Memory B cell (primary cell): Measurements from ENCODE around the gene XKR8.
"Not testable (repeated sequence)": the region's sequence is repeated elsewhere in the genome, so short reads cannot be mapped to it uniquely, and the experiment has no call there.

Source experiments
- ATAC-seq: fragments of 150-1000 bp; cut with Tn5 transposase; 2 replicates; pipeline ENCODE4 v1.10.0; 2021; ENCODE audit warnings: low read depth, mild to moderate bottlenecking, moderate library complexity
- DNase-seq, 2 donors: peaks; one replicate each; pipeline ENCODE4 v3.0.0; 2022; ENCODE audit warnings: low spot score in 2 of 2
- H3K27ac Mint-ChIP-seq: one replicate; pipeline ENCODE4 v1.8.0; 2022; ENCODE audit warnings: mild to moderate bottlenecking, moderate library complexity, mixed read lengths
- H3K27me3 Mint-ChIP-seq: one replicate; pipeline ENCODE4 v1.8.0; 2022; ENCODE audit warnings: mixed read lengths
- H3K36me3 Mint-ChIP-seq: one replicate; pipeline ENCODE4 v1.8.0; 2022; ENCODE audit warnings: mild to moderate bottlenecking, mixed read lengths
- H3K4me1 Mint-ChIP-seq: one replicate; pipeline ENCODE4 v1.8.0; 2022; ENCODE audit warnings: mixed read lengths
- H3K4me3 Mint-ChIP-seq: one replicate; pipeline ENCODE4 v1.8.0; 2022; ENCODE audit warnings: mild to moderate bottlenecking, moderate library complexity, mixed read lengths
- H3K9me3 Mint-ChIP-seq: one replicate; pipeline ENCODE4 v1.8.0; 2022; ENCODE audit warnings: mixed read lengths

XKR8 gene

DNA sequence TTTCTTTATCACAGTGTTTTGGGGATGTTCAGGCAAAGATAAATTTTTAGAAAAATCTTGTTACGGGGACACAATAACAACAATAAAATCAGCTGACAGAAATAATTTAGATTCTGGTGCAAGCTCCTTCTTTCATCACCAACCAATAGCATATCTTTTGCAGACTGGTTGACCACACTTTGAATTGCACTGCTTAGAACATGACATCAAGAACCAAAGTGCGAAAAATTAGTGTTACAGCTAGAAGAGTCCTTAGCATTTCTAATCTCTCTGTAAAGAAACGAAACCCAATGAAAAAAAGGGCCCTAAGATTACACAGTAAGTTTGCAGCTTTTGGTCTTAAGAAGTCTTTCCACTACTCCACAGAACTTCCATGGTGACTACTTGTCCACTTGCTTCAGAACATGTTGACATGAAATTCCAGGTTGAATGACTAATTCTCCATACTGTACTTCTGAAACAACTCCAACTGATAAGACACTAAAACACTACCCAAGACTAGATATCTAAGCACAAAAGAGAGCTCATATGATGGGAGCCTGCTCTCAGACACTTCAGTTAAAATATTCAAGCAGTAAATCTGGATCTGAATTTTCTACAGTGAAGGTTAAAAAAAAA is 31.3 kb downstream of the XKR8 start:
- H3K27me3 Mint-ChIP-seq, result no peaks in the 10 kb centered on the region

GRCh38 chr1:27992276-27992675 is 32.5 kb downstream of the XKR8 start:
- H3K4me3 Mint-ChIP-seq, result no peak overlapping the region

More for the DNA sequence above, 31.3 kb downstream of the XKR8 start:
- ATAC-seq, result no peak
- H3K4me3 Mint-ChIP-seq, result no peak overlapping the region
- H3K4me1 Mint-ChIP-seq, result no peaks in the 10 kb centered on the region
- no peak for DNase-seq
- H3K27ac Mint-ChIP-seq, result no peak overlapping the region
- no peaks in the 10 kb centered on the region for H3K9me3 Mint-ChIP-seq
- peaks cover 28% of the 10 kb centered on the region for H3K36me3 Mint-ChIP-seq

DNA sequence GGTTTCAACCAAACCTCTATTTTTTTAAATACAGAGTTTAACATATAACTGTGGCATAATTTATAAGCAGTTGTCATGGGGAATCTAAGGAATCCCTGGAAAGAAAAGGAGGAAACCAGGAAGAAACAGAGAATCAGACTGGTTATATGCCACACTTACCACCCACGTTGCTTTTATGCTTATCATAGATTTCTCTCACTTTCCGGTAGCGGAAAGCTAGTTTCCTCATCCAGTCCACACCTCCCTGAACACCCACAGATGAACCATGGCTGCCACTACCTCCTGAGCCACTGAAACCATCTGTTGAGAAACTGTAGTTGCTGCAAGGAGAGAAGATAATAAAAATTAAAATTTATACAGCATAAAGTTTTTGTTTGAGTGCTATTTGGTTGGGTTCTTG is 33.5 kb downstream of the XKR8 start:
- Mint-ChIP-seq H3K36me3 (peaks cover 36% of the 10 kb centered on the region), H3K27ac (no peak overlapping the region), H3K4me1 (no peaks in the 10 kb centered on the region), H3K9me3 (no peaks in the 10 kb centered on the region), H3K27me3 (no peaks in the 10 kb centered on the region), H3K4me3 (no peak overlapping the region)
- DNase-seq, result no peak
- ATAC-seq, result no peak

More at GRCh38 chr1:27992276-27992675, 32.5 kb downstream of the XKR8 start:
- Mint-ChIP-seq H3K27ac (peak overlapping the region; percentile 68), H3K9me3 (no peaks in the 10 kb centered on the region), H3K4me1 (no peaks in the 10 kb centered on the region), H3K36me3 (peaks cover 33% of the 10 kb centered on the region), H3K27me3 (no peaks in the 10 kb centered on the region)
- DNase-seq, result no peak
- peak; percentile 66 for ATAC-seq

- H3K27ac Mint-ChIP-seq, result no peak overlapping the region
Observed at GRCh38 chr1:27994060-27994459, 34.3 kb downstream of the XKR8 start.

GRCh38 chr1:27994526-27994925 is 34.8 kb downstream of the XKR8 start:
- peaks cover 33% of the 10 kb centered on the region for H3K36me3 Mint-ChIP-seq
- ATAC-seq, result not testable (repeated sequence)

More at GRCh38 chr1:27994060-27994459, 34.3 kb downstream of the XKR8 start:
- H3K27me3 Mint-ChIP-seq, result no peaks in the 10 kb centered on the region
- H3K36me3 Mint-ChIP-seq, result peaks cover 35% of the 10 kb centered on the region
- ATAC-seq (no peak), DNase-seq (no peak)
- H3K9me3 Mint-ChIP-seq, result no peaks in the 10 kb centered on the region
- H3K4me3 Mint-ChIP-seq, result no peak overlapping the region
- no peaks in the 10 kb centered on the region for H3K4me1 Mint-ChIP-seq

DNA sequence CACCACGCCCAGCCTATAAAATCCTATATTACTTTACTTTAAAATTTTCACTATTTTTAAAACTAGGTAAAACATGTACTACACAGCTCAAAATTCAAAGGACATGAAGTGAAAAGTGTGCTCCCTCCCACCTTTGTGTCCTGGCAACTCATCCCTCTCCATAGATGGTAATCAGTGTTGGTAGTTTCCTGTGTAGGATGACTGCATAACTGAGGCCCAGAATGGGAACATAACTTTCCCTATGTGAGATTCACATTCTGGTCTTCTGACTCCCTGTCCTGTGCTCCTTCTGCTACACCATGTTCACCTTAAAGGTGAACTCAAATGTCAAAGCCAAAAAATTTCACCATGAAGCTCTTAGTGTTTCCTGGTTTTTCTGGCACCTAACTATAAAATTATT is 39.3 kb downstream of the XKR8 start:
- H3K36me3 Mint-ChIP-seq, result peaks cover 25% of the 10 kb centered on the region
- no peak overlapping the region for H3K4me3 Mint-ChIP-seq
- no peak for ATAC-seq
- H3K9me3 Mint-ChIP-seq, result no peaks in the 10 kb centered on the region
- no peak for DNase-seq
- no peak overlapping the region for H3K27ac Mint-ChIP-seq
- H3K4me1 Mint-ChIP-seq, result no peaks in the 10 kb centered on the region
- no peaks in the 10 kb centered on the region for H3K27me3 Mint-ChIP-seq

More at GRCh38 chr1:27994526-27994925, 34.8 kb downstream of the XKR8 start:
- not testable (repeated sequence) for H3K4me1 Mint-ChIP-seq, H3K4me3 Mint-ChIP-seq, H3K9me3 Mint-ChIP-seq, H3K27me3 Mint-ChIP-seq, H3K27ac Mint-ChIP-seq, DNase-seq

DNA sequence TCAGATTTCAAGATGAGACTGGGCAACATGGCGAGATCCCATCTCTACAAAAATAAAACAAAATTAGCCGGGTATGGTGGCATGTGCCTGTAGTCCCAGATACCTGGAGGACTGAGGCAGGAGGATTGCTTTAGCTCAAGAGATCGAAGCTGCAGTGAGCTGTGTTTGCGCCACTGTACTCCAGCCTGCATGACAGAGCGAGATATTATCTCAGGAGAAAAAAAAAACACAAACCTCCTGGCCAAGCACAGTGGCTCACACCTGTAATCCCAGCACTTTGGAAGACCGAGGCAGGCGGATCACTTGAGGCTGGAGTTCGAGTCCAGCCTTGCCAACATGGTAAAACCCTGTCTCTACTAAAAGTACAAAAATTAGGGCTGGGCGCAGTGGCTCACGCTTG is 42.8 kb downstream of the XKR8 start:
- H3K4me1 Mint-ChIP-seq, result no peaks in the 10 kb centered on the region
- no peaks in the 10 kb centered on the region for H3K9me3 Mint-ChIP-seq
- H3K27me3 Mint-ChIP-seq, result no peaks in the 10 kb centered on the region
- H3K4me3 Mint-ChIP-seq, result no peak overlapping the region
- H3K36me3 Mint-ChIP-seq, result peaks cover 13% of the 10 kb centered on the region
- no peak overlapping the region for H3K27ac Mint-ChIP-seq
- ATAC-seq (no peak), DNase-seq (no peak)

DNA sequence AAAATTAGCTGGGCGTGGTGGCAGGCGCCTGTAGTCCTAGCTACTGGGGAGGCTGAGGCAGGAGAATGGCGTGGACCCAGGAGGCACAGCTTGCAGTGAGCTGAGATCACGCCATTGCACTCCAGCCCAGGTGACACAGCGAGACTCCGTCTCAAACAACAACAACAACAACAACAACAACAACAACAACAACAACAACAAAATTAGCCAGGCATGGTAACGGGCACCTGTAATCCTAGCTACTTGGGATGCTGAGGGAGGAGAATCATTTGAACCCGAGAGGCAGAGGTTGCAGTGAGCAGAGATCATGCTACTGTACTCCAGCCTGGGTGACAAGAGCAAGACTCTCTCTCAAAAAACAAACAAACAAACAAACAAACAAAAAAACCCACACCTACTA is 43.3 kb downstream of the XKR8 start:
- H3K27ac Mint-ChIP-seq, result peak overlapping the region; percentile 45
- H3K36me3 Mint-ChIP-seq, result peaks cover 13% of the 10 kb centered on the region
- not testable (repeated sequence) for ATAC-seq, H3K27me3 Mint-ChIP-seq, H3K4me1 Mint-ChIP-seq, DNase-seq, H3K4me3 Mint-ChIP-seq, H3K9me3 Mint-ChIP-seq

- Mint-ChIP-seq H3K27ac (no peak overlapping the region), H3K4me1 (no peaks in the 10 kb centered on the region), H3K9me3 (no peaks in the 10 kb centered on the region), H3K4me3 (no peak overlapping the region), H3K27me3 (no peaks in the 10 kb centered on the region), H3K36me3 (peaks cover 22% of the 10 kb centered on the region)
- DNase-seq, result no peak
- no peak for ATAC-seq
Observed at GRCh38 chr1:28010969-28011368, 51.2 kb downstream of the XKR8 start.
